Measurements from ENCODE around the gene LAGE3. TPM values are rescaled to one million over a fixed set of nuclear protein-coding genes. Genes with fewer than 3 reads are reported as not detected.

LAGE3 gene
- total RNA-seq, 1 donor from 2014 or later = 18.0 TPM

DNA sequence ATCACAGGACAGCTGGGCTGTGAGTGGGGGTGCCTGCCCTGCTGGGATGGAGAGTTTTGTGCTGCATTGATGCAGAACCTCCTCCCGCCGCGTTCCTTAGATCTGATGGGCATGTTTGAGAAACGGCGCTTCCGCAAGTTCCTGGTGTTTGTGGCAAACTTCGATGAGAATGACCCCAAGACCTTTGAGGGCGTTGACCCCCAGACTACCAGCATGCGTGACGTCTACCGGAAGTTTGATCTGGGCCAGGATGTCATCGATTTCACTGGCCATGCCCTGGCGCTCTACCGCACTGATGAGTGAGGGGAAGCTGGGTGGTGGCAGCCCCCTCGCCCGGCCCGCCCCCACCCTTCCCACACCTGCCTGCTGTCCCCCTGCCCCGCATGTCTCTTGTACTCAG is 39.2 kb downstream of the LAGE3 start:
- Histone ChIP-seq H3K27ac (replicated peaks) (no peak overlapping the region), H3K4me1 (peaks cover 32% of the 10 kb centered on the region), H3K27me3 (ENCODE audit: low read depth) (no peaks in the 10 kb centered on the region), H3K9me3 (replicated peaks) (no peaks in the 10 kb centered on the region), H3K36me3 (peaks cover 32% of the 10 kb centered on the region), H3K4me3 (no peak overlapping the region)
- TF ChIP-seq, protein P1, sequence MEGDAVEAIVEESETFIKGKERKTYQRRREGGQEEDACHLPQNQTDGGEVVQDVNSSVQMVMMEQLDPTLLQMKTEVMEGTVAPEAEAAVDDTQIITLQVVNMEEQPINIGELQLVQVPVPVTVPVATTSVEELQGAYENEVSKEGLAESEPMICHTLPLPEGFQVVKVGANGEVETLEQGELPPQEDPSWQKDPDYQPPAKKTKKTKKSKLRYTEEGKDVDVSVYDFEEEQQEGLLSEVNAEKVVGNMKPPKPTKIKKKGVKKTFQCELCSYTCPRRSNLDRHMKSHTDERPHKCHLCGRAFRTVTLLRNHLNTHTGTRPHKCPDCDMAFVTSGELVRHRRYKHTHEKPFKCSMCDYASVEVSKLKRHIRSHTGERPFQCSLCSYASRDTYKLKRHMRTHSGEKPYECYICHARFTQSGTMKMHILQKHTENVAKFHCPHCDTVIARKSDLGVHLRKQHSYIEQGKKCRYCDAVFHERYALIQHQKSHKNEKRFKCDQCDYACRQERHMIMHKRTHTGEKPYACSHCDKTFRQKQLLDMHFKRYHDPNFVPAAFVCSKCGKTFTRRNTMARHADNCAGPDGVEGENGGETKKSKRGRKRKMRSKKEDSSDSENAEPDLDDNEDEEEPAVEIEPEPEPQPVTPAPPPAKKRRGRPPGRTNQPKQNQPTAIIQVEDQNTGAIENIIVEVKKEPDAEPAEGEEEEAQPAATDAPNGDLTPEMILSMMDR (IDR thresholded peaks at IDR 0.05; ENCODE audit: borderline replicate concordance) = no peak
- intact Hi-C loops (cut with micrococcal nuclease) = no loop called here
- no peak for DNase-seq

DNA sequence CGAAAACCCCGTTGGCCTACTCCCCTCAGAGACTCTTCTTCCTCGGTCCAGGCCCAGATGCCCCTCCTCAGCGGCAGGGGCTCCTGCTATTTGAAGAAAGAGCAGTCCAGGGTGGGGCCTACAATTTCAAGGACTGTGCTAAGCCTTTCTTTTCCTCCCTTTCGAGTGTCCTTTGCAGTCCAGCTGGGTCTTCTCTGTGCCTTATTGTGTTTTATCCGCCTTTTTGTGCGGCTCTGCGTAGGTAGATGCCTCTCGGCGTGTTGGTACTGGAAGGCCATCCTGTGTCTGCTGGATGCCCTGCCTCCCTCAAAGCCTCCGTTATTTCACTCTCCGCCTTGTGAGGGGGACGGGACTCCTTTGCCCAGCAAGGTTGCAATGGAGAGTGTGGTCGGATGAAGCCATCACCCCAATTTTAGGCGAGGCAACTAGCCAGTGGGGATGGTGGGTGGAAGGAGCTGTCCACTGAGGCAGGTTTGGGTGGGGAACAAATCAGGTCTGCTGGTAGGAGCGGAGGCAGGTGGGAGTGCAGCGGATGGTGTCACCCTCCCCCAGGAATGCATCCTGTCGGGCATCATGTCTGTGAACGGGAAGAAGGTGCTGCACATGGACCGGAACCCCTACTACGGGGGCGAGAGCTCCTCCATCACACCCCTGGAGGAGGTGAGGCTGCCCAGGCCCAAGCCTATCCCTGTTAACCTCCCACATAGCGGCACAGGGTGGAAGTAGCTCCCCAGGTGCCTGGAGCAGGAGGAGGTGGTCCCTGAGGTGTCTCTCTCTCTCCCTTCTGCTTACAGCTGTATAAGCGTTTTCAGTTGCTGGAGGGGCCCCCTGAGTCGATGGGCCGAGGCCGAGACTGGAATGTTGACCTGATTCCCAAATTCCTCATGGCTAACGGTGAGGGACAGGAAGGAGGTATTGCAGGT is 40.8 kb downstream of the LAGE3 start:
- Histone ChIP-seq H3K9me3 (replicated peaks) (no peaks in the 10 kb centered on the region), H3K4me1 (peaks cover 21% of the 10 kb centered on the region), H3K27ac (replicated peaks) (peak overlapping the region; percentile 94), H3K4me3 (peak overlapping the region; percentile 86), H3K36me3 (peaks cover 35% of the 10 kb centered on the region), H3K27me3 (ENCODE audit: low read depth) (no peaks in the 10 kb centered on the region)
- intact Hi-C loops (cut with micrococcal nuclease) = no loop called here
- DNase-seq = no peak
- TF ChIP-seq, protein P1 (IDR thresholded peaks at IDR 0.05; ENCODE audit: borderline replicate concordance) = no peak

DNA sequence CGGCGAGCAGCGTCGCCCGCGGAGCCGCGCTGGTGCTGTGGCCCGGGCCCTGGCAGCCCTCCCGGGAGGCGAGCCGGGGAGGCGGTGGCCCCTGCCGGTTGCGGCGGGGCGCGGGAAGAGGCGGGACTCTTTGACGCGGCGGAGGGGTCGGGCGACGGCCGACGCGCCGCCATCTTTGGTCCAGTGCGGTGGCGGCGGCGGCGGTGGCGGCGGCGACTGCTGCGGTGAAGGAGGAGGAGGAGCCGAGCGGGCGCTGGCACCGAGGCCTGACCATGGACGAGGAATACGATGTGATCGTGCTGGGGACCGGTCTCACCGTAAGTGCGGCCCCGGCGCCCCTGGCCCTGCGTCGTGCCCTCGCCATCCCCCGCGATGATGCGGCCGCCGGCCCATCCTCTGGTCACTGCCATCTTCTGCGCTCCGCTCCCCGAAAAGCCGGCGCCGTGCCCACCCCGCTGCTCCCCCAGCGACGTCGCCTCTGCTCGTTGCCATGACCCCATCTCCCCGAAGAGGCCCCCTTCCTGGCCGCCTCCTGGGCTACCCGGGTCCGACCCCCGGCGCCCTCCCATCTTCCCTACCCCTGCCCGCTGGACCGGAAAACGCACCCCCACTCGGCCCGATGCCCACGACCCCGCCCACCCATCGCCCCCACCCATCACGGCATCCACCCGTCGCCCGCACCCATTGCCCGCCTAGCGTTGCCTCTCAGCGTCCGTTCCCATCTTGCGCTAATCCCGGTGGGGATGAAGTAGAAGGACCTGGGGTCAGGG is 41.9 kb downstream of the LAGE3 start, which contains the start of gene GDI1:
Gene GDI1 (plus strand): TSS at position 172 of the 770 bp plus-strand sequence. CDS start 101 bp downstream, at position 273.
- Histone ChIP-seq H3K36me3 (peaks cover 38% of the 10 kb centered on the region), H3K27ac (replicated peaks) (peak within 1 kb of the TSS; percentile 94), H3K9me3 (replicated peaks) (no peaks in the 10 kb centered on the region), H3K27me3 (ENCODE audit: low read depth) (no peaks in the 10 kb centered on the region), H3K4me1 (peaks cover 21% of the 10 kb centered on the region), H3K4me3 (peak within 1 kb of the TSS; percentile 86)
- DNase-seq = peak; percentile 65
- intact Hi-C loops (cut with micrococcal nuclease) = no loop called here
- TF ChIP-seq, protein P1 (IDR thresholded peaks at IDR 0.05; ENCODE audit: borderline replicate concordance) = no peak

DNA sequence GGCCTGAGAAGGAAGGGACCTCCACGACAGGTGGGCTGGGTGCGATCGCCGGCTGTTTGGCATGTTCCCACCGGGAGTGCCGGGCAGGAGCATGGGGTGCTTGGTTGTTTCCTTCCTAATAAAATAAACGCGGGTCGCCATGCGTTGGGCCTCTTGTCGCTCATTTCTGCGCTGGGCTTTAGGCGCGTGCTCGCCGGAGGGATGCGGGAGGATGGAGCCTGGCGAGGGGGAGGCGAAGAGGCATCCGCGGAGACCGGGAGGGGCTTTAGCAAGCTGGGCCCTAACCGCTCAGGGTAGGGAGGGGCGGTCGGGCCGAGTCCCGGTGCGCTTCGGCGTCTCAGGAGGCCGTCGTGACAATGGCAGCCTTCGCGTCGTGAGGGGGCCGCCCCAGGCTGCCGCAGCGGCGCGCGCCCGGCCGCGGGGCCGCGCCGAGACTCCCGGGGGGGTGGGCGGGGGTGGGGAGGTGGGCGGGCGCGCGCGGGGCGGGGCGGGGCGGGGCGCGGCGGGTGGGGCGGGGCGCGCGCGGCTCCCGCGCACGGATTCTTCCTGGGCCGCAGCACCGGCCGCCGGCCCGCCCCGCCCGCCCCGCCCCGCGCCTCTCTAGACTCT is 42.6 kb downstream of the LAGE3 start:
- peaks cover 21% of the 10 kb centered on the region for H3K4me1 ChIP-seq
- TF ChIP-seq, protein P1 (IDR thresholded peaks at IDR 0.05; ENCODE audit: borderline replicate concordance) = no peak
- H3K36me3 ChIP-seq = peaks cover 38% of the 10 kb centered on the region
- intact Hi-C loops (cut with micrococcal nuclease) = no loop called here
- H3K27ac ChIP-seq (replicated peaks) = peak overlapping the region; percentile 94
- peak overlapping the region; percentile 86 for H3K4me3 ChIP-seq
- DNase-seq = peak; percentile 24
- no peaks in the 10 kb centered on the region for H3K27me3 ChIP-seq (ENCODE audit: low read depth)
- no peaks in the 10 kb centered on the region for H3K9me3 ChIP-seq (replicated peaks)

DNA sequence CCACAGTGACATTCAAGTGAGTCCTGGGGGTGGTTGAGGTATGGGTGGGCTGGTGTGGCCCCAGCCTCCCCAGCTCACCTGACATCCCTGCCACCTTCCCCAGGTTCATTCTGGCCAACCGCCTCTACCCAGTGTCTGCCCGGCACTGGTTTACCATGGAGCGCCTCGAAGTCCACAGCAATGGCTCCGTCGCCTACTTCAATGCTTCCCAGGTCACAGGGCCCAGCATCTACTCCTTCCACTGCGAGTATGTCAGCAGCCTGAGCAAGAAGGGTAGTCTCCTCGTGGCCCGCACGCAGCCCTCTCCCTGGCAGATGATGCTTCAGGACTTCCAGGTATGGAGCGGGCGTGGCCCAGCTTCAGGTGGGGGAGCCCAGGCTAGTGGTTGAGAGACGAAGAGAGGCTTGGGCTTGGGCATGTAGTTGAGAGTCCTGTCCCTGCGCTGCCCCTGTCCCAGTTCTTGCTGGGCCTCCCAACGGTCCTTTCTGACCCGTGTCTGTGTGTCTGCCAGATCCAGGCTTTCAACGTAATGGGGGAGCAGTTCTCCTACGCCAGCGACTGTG is 43.8 kb downstream of the LAGE3 start:
- intact Hi-C loops (cut with micrococcal nuclease) = no loop called here
- no peak overlapping the region for H3K27ac ChIP-seq (replicated peaks)
- no peak for DNase-seq

More for the DNA sequence above, 43.8 kb downstream of the LAGE3 start:
- peaks cover 29% of the 10 kb centered on the region for H3K4me1 ChIP-seq
- H3K36me3 ChIP-seq = peaks cover 28% of the 10 kb centered on the region
- no peak overlapping the region for H3K4me3 ChIP-seq
- no peaks in the 10 kb centered on the region for H3K9me3 ChIP-seq (replicated peaks)
- TF ChIP-seq, protein P1 (IDR thresholded peaks at IDR 0.05; ENCODE audit: borderline replicate concordance) = no peak
- no peaks in the 10 kb centered on the region for H3K27me3 ChIP-seq (ENCODE audit: low read depth)

Data from left ventricle myocardium inferior (tissue), 1 donor.